ENCODE data around the gene TRPM2.
A peak's percentile ranks its signal among the peaks of the same experiment; 100 is the strongest.
"Not testable (repeated sequence)": the region's sequence is repeated elsewhere in the genome, so short reads cannot be mapped to it uniquely, and the experiment has no call there.

TRPM2 gene

DNA sequence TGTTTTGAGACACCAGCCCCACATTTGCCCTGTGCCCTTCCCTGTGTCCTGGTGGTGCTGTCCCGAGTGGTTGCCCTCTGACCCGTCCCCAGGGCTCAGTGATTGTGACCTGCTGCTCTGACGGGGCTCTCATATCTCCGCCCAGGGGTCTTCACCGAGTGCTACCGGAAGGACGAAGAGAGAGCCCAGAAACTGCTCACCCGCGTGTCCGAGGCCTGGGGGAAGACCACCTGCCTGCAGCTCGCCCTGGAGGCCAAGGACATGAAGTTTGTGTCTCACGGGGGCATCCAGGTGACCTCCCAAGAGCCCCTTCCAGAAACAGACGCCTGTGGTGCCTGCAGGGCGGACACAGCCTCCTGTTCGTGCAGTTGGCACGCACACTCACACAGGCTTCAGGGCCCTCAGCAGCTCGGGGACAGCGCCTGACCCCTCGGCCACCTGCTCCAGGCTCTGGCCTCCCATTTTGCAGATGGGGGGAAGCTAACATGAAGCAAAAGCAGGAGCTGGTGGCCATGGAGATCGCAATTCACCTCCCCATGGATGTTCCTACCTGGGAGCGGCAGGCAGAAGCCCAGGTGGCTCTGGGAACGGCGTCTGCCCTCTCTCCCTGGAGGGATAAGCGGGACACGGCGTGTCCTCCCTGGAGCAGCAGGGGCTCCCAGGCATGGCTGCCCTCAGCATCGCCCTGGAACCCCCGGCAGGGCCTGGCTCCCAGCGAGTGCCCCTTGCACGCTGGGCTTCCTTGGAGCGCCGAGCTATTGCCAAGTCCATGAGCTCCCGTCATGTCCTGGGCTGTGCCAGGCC lies 45.9 kb downstream of the TRPM2 start:
- DNase-seq = no peak

DNA sequence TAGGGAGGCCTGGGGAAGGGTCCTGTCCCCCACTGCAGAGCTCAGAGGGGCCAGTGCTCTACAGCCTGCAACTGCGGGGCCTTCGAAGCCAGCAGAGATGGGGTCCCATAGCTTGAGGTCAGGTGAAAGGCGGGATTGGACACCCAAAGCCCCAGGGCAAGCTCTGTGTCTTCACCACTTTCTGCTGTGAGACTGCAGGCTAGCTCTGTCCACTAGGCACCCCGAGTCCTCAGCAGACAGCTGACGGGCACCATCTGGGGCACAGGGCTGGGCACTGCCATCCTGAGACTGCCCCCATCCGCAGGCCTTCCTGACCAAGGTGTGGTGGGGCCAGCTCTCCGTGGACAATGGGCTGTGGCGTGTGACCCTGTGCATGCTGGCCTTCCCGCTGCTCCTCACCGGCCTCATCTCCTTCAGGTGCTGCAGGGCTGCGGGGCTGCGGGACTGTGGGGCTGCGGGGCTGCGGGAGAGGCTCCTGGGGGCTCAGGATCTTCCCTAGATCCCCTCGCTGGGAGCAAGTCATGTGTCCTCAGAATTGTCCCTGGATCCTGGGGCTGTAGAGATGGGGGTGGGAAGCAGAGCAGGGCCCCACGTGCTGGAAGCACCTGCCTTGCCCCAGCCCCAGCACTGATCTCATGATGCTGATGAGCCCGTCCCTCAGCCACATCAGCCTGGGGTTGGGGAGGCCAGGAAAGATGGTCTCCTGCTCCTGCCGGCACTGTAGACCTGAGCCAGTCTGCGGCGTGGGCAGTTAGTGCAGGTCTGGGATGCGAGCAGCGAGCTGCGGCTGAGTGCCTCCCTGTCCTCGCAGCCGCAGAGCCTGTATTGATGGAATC lies 46.8 kb downstream of the TRPM2 start:
- no peak for DNase-seq

DNA sequence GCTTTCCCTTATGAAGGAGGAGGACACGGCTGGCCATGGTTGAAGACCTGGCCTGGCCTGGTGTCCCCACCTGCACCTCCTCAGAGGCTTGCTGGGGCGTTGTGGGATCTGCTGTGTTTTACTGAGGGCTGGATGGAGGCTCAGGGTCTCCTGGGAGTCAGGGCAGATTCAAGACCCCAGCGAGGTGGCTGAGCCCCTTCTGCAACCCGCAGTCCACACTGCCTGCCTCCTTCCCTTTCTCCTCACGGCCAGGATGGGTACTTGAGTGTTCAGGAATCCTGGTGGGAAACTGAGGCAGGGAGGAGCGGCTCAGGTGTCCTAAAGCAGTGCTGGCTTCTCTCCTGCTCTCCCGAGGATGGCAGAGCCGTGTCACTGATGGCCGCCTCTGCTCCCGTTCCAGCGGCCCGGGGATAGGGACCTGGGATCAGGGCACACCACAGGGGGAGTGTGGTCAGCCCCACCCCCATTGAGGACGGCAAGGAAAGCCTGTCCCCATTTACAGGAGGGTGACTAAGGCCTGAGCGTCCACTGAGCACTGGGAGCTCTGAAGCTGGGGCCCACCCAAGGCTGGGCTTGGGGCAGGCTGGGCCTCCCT lies 47.5 kb downstream of the TRPM2 start:
- no peak for DNase-seq

DNA sequence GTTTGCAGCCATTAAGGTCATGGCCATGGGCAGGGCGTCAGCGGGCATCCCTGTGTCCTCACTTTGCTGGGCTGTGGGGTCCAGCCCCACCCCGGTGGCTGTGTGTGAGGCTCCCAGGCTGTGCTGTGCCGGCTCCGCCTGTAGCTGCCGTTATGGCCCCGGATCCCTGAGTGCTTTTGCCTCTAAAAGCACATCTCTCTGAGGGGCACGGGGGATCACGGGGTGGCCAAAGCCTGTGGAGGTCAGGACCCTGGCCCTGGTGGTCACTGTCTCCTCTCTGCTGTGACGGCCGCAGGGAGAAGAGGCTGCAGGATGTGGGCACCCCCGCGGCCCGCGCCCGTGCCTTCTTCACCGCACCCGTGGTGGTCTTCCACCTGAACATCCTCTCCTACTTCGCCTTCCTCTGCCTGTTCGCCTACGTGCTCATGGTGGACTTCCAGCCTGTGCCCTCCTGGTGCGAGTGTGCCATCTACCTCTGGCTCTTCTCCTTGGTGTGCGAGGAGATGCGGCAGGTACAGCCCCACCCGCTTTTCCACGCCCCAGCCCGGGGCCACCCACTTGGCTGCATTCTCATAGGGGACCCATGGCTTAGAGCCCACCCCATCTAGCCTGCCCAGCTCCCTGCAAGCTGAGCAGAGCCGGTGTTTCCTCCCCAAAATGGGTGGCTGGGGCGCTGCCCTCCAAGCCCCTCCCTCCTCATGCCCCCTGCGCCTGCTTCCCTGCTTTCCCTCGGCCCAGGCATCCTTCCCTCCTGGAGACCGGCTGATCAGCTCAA lies 48.2 kb downstream of the TRPM2 start:
- DNase-seq = no peak

DNA sequence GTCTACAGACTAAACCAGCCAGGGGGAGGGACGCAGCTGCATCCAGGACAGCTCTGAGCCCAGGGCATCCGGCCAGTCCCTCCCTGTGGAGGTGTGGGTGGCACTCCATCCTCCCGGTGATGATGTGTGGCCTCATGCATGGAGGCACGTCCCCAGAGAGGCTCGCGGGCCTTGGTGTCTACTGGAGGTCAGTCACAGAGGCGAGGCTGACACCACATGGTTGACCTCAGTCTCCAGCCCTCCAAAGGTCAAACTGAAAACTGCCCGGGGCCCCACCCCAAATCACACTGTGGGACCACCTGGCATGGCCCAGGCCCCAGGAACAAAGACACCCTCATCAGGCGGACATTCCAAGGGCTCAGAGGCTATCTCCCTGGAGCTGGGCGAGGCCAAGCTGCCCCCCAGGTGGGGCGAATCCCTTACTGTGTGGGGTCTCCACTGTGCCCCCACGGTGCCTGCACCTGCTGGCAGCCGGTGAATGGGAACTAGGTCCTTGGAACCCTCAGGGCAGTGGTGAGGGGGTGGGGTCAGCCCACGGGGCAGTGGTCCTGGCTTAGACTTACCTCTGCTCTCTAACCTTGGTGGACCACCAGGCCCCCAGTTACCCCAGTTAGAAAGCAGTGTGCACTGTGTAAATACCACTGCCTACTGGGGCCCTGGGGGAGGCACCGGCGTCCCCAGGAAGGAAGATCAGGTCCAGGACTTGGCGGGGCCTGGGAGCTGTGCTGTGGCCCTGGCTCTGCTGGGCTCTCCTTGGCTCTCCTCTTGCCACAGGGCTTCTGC lies 49.1 kb downstream of the TRPM2 start:
- DNase-seq = no peak

DNA sequence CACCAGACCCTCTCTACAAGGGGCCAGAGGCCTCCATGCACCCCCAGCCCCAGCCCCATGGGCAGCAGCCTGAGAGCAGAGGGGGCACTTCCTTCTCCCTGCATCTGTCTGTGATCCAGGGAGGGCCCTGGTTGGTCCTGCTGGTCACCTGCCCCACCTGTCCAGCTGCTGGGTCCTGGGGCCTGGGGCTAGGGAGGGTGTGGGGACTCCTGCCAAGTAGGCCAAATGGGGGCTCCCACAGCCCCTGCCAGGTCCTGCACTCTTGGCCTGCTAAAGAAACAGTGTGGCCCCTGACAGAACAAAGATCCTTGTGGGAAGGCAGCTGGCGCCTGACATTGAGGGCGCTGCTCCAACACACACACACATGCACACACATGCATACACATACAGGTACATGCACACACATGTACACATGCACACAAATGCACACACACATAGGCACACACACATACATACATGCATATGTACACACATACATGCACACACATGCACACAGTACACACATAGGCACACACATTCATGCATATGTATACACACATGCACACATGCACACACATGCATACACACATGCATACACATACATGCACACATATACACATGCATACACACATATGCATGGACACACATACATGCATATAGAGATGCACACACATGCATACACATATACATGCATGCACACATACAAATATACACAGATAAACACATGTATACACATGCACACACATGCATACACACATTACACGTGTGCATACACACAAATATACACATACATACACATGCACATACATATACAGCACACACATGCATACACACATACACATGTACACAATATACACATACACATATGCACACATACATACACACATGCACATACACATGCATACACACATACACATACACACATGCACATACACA lies 49.9 kb downstream of the TRPM2 start:
- DNase-seq = no peak

DNA sequence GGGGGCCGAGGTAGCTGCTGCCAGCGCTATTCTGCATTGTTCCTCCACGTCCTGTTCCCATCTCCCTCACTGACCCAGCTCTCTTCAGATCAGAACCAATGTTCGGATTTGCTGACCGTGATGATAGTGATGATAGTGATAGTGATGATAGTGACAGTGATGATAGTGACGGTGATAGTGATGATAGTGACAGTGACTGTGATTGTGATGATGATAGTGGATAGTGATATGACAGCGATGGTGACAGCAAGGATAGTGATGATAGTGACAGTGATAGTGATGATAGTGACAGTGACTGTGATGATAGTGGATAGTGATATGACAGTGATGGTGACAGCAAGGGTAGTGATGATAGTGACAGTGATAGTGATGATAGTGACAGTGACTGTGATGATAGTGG lies 51.1 kb downstream of the TRPM2 start:
- DNase-seq = not testable (repeated sequence)

DNA sequence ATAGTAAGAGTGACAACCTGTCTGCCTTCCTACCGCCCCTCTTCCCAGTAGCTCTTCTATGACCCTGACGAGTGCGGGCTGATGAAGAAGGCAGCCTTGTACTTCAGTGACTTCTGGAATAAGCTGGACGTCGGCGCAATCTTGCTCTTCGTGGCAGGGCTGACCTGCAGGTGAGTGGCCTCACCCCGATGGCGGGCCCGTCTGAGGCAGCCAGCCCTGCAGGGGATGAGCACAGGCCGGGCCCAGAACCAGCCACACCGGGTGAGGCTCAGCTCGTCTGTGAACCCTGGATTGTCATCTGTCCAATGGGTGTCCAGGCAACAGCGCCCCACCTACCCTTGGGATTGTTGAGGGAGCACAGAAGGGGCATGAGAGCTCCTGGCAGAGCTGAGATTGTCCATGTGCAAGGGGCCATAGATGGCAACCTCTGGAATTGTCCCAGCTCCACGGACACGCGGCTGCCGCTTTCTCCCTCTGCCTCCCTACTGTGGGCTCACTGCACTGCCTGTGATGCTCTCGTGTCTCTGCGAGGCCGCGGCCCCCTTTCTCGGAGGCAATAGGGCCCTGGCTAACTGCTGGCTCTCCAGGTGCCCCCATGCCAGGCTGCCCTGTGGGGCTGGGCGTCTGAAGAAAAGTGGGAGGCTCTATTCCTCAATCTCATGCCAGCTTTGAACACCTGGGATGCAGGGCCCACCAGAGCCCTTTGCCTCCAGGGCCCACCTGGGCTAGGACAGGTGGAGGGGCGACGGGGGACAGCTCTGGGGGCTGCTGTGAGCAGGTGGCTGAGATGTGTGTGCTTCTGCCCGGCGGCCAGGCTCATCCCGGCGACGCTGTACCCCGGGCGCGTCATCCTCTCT lies 51.9 kb downstream of the TRPM2 start:
- no peak for DNase-seq

DNA sequence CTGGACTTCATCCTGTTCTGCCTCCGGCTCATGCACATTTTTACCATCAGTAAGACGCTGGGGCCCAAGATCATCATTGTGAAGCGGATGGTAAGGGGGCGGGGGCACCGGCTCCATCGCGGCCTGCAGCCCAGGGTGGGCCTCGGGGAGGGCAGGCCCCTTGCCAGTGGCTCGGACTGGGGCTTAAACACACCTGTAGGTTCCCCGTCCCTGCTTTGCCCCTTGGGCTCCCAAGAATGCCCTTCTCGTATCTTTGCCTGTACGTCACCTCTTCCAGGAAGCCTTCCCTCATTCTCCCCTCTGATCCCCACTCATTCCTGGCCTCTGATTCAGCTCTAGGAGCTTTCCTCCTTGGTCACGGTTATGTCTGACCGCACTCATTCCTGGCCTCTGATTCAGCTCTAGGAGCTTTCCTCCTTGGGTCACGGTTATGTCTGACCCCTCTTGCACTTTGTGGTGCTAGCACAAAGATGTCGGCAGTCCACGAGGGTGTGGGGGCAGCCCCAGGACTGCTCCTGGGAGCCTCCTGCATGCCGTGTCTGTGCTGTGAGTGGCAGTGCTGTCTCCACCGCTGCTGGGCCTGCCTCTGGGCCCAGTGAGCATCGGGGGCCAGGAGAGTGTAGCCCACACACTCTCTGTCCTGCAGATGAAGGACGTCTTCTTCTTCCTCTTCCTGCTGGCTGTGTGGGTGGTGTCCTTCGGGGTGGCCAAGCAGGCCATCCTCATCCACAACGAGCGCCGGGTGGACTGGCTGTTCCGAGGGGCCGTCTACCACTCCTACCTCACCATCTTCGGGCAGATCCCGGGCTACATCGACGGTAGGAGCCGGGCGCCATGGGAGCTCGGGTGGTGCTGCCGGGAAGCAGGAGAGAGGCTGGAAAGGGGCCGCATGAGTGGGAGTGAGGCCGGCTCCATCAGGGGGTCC lies 52.8 kb downstream of the TRPM2 start:
- DNase-seq = no peak

DNA sequence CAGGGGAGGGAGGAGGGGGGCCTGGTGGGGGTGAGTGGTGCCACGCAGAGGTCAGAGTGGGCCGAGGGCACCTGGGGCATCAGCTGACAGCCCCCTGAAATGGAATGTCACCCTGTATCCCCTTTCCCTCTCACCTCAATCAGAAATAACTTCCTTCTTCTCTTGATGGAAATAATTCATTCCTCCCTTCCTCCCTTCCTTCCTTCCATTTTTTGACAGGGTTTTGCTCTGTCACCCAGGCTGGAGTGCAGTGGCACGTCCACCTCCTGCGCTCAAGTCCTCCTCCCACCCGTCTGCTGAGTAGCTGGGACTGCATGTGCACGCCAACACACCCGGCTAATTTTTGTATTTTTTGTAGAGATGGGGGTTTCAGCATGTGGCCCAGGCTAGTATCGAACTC lies 53.5 kb downstream of the TRPM2 start:
- no peak for DNase-seq

DNA sequence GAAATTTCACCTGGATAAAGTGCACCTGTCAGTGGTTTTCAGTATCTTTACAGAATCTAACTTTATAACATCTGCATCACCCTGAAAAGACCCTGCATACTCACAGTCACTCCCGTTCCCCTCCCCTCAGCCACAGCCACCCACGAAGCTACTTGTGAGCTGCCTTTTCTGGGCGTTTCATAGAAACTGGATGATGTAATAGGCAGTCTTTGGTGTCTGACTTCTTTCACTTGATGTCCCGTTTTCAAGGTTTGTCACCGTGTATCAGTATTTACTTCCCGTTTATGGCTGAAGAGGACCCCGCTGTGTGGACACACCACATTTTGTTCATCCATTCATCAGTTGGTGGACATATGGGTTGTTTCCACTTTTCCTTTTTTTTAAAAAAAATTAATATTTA lies 54.1 kb downstream of the TRPM2 start:
- DNase-seq = no peak

DNA sequence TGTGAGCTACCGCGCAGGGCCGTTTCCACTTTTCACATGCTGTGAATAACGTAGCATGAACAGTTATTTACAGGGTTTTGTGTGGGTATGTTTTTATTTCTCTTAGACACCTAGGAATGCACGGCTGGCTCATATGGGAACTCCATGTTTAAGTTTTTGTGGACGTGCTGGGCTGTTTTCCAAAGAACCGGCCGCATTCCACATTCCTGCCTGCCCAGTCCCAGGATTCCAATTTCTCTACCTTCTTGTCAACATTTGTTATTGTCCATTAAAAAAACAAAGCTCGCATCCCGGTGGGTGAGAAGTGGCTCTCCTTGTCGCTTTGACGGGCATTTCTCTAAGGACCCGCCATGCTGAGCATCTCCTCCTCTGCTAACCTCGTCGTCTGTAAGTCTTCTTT lies 54.8 kb downstream of the TRPM2 start:
- DNase-seq = no peak

DNA sequence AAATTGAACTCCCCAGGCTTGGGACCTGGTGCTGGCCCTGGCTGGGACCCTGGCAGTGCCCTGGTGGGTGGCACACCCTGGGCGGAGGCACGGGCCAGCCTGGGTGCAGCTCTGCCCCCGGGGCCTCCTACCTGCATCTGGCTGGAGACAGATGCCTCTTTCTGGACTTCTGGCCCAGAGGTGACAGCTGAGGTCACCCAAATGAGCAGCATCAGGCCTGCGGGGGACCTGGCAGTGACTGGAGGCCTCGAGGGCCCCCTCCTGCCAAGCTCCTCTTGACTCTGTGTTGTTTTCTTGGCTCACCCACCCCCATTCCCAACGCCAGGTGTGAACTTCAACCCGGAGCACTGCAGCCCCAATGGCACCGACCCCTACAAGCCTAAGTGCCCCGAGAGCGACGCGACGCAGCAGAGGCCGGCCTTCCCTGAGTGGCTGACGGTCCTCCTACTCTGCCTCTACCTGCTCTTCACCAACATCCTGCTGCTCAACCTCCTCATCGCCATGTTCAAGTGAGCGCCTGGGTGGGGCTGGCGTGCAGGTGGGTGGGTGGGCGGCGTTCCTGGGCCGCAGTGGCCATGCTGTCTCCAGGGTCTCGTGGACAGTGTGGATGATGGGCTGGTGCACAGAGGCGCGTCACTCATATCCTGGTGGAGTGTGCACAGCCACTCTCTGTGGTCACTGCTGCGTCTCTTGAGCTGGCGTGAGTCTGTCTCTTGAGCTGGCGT lies 60.3 kb downstream of the TRPM2 start:
- no peak for DNase-seq

DNA sequence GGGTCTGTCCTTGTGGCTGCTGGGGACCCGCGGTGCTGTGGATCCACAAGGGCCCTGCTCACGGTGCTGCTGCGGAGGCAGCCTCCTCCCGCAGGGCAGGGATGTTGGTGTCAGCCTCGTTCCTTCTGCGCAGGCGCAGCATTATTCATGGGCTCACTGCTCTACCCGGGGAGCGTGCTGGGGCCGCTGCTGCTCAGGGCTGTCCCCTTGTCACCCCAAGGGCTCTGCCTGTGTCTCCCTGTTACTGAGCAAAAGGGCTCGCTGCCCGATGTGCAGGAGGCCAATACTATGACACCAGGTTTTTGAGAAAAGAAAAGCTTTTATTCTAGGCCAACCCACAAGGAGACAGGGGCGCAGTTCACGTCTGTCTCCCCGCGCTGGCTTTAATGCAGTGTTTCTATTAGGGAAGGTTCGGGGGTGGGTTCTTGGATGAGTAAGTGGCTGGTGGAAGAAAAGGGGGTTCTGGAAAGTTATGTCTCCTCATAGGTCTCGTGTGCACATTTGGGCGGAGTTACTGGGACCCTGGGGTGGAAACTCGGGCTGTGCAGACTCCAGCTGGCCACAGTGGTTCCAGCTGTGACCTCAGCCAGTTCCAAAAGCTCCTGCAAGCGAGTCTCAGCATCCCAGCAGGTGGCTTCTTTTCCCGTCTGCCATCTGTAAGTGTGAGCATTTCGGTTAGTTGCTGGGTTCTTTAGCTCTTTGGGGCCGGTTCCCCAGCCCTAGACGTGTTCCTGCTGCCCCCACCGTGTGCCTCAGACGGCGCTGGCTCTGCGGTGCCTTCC lies 61.1 kb downstream of the TRPM2 start:
- peak; percentile 58 for DNase-seq

DNA sequence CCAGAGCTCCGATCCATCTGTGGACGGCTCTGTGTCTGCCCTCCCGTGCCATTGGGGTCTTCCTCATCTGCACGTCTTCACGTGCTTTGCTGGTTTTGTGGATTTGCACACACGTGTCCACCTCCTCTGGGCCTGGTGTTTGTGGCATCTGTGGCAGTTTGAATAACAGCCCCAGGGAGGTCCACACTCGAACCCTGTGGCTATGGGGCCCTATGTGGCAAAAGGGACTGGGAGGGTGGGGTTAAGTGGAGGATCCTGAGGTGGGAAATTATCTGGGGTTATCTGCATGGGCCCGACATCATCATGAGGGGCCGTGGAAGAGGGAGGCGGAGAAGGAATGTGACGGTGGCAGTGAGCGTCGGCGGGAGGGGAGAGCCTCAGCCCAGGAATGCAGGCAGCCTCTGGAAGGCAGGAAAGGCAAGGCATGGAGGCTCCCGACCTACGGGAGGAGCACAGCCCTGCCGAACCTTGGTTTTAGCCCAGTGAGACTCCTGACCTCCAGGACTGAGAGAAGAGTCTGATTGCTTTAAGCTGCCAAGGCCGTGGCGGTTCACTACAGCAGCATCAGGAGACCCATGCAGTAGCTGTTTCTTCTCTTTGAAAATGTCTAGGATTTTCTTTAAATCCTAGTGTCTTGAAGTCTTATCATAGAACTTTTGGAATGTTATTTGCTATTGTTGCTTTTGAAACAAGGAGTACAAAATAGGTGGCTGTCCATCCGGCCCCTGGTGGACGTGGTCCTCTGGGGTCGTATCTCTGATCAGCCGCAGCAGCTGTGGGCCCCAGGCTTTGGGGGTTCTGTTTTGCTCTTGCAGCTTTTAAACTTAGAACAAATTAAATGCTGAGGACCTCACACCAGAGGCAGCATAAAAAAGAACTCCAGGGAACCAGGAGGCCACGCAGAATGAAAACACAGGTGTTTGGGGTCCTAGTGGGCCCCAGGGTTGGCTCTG lies 61.9 kb downstream of the TRPM2 start:
- DNase-seq = no peak

DNA sequence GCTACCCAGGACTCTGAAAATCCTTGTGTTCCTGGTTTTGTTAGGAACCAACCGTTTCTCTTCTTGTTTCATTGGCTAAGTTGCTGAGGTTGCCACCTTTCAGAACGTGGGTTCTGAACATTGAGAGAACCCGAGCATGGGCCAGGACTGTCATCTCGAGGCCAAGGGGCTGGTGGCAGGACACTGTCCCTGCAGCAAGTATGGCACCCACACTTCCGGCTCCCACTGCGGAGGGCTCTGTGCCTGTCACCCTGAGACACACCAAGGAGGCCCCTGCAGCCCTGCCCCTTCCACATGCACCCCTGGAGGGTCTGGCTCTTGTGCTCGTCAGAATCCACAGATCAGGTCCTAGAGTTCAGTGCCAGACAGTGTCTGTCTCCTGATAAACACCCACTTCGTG lies 62.8 kb downstream of the TRPM2 start:
- DNase-seq = no peak
